Effector memory CD4-positive, alpha-beta T cell (primary cell): ENCODE measurements around the gene CIAO3.

Experiments
- DNase-seq, 3 donors: peaks; one replicate each; pipeline ENCODE4 v3.0.0-alpha.2; 2020
- H3K27ac ChIP-seq: 2 replicates; pipeline ENCODE4 v1.7.0; 2013; ENCODE audit warnings: mild to moderate bottlenecking, low read length, moderate library complexity; ENCODE audit not compliant: insufficient read depth, poor library complexity, severe bottlenecking
- H3K27me3 ChIP-seq: replicated peaks from 2 replicates; pipeline ENCODE4 v1.7.0; 2013; ENCODE audit warnings: mild to moderate bottlenecking, low read length; ENCODE audit not compliant: insufficient read depth, control insufficient read depth, poor library complexity, severe bottlenecking
- H3K36me3 ChIP-seq: 2 replicates; pipeline ENCODE4 v1.7.0; 2013; ENCODE audit warnings: mild to moderate bottlenecking, low read length, moderate library complexity; ENCODE audit not compliant: control insufficient read depth, insufficient read depth
- H3K4me1 ChIP-seq: 2 replicates; pipeline ENCODE4 v1.7.0; 2013; ENCODE audit warnings: low read length, mild to moderate bottlenecking; ENCODE audit not compliant: control insufficient read depth, insufficient read depth, poor library complexity, severe bottlenecking
- H3K4me3 ChIP-seq: 2 replicates; pipeline ENCODE4 v1.7.0; 2013; ENCODE audit warnings: low read length, low read depth, mild to moderate bottlenecking; ENCODE audit not compliant: insufficient read depth, poor library complexity, severe bottlenecking
- H3K9me3 ChIP-seq: 2 replicates; pipeline ENCODE4 v1.7.0; 2013; ENCODE audit warnings: mild to moderate bottlenecking, low read length, moderate library complexity; ENCODE audit not compliant: control insufficient read depth

CIAO3 gene

DNA sequence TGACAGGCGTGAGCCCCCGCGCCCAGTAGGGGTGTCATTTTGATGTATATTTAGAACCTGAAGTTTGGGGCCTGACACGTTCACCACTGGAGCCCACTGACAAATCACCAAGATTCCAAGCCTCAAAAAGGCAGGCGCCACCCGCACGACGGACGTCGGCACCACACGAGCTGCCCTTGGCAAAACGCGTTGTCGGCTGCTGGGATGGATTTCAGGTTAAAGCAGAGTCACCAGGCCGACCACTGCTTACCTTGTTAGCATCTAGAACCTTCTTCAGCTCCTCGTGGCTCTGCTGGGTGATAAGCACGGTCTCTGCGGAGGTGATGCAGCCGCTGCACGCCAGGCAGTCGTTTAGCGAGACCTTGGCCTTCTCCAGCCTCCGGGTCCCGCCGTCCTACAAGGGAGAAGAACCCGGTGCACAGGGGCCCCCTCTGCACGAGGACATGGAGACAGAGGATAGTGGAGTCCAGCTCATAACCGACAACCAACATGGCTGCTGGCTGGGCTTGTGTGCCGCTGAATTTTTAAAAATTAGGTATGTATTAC, 3.8 kb downstream of the CIAO3 start:
- peaks cover 44% of the 10 kb centered on the region for H3K36me3 ChIP-seq
- peaks cover 14% of the 10 kb centered on the region for H3K4me1 ChIP-seq
- H3K27ac ChIP-seq: no peak overlapping the region
- no peak for DNase-seq
- H3K27me3 ChIP-seq: no peaks in the 10 kb centered on the region
- no peaks in the 10 kb centered on the region for H3K9me3 ChIP-seq
- H3K4me3 ChIP-seq: no peak overlapping the region

- DNase-seq: no peak
- Histone ChIP-seq H3K27ac (no peak overlapping the region), H3K36me3 (peaks cover 44% of the 10 kb centered on the region), H3K4me3 (no peak overlapping the region), H3K27me3 (no peaks in the 10 kb centered on the region), H3K9me3 (no peaks in the 10 kb centered on the region), H3K4me1 (peaks cover 14% of the 10 kb centered on the region)
Observed at GRCh38 chr16:735982-736453, 4.8 kb downstream of the CIAO3 start.

DNA sequence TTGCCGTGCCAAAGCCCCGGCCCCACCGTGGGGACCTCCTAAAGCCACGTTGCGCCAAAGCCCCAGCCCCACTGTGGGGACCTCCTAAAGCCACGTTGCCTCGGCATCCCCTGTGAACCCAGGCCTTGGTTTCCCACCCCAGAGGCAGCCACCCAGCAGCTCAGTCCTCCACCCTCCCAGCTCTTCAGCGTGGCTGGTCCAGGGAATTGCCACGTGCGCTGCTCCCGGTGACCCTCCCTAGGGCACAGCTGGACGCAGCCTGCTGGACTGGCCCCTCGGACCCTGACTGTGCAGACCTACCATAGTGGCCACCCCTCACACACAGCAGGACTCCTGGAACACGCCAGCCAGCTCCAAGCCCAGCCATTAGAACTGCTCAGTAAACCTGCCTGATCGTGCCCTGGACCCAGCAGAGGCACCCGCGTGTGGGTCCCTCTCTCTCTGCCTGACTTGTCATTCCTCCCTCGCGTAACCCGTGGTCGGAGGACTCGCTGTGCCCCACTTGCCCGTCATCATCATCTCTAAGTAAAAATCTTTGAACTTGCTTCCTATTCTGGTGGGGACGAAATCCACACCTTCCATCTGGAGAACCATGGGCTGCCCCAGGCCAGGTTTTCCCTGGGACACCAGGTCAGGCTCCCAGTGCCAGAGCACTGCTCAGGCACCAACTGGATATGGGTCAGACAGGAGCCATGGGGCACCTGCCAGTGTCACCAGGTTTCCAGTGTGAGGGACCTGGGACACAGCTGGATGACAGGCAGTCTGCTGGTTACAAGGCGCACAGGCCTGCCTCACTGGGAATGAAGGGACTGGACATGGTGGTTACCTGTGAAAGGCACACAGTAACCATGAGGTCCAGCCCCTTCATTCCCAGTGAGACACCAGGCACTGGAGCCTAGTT, 5.6 kb downstream of the CIAO3 start:
- H3K9me3 ChIP-seq: no peaks in the 10 kb centered on the region
- H3K36me3 ChIP-seq: peaks cover 44% of the 10 kb centered on the region
- H3K27ac ChIP-seq: no peak overlapping the region
- H3K4me3 ChIP-seq: no peak overlapping the region
- no peak for DNase-seq
- H3K4me1 ChIP-seq: peaks cover 10% of the 10 kb centered on the region
- no peaks in the 10 kb centered on the region for H3K27me3 ChIP-seq

- DNase-seq: no peak
- Histone ChIP-seq H3K4me1 (peaks cover 2% of the 10 kb centered on the region), H3K36me3 (peaks cover 44% of the 10 kb centered on the region)
Observed at GRCh38 chr16:734208-734980, 6.4 kb downstream of the CIAO3 start.

DNA sequence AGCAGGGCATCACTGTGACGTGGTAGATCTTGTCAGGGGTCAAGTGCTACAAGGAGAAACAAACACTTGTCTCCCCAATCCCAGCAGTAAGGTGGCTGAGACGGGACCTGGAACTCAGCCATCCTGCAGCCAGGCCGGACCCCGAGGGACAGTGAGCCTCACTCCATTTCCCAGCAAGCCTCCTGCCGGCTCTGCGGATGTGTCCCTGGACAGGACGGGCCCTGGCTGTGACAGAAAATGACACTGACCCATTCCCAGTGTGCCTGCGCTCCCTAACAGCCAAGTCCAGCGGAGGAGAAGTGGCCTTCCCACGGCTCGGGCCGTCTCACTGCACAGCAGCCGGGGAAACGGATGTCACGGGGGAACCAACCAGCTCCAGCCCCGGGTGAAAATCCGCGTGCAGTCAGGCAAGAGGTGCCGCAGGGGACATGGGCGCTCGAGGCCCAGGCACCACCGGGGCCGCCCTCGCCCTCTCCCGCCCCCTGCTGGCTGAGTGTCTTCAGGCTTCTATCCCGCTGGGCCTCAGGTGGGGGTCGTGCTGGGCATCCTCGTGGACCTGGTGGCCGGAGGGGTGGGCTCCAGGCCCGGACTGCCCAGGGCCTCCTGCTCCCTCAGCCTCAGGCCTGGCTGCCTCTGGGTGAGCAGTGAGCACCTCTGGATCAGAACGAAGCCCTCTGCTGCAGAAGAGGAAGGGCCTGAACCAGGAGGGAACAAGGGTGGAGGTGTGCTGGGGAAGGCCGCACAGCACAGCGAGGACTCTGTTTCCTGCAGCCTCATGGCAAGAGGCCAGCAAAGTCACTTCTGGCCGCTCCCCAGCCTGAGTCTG, 7.2 kb downstream of the CIAO3 start:
- H3K9me3 ChIP-seq: no peaks in the 10 kb centered on the region
- no peaks in the 10 kb centered on the region for H3K4me1 ChIP-seq
- no peak overlapping the region for H3K27ac ChIP-seq
- DNase-seq: no peak
- H3K4me3 ChIP-seq: no peak overlapping the region
- peaks cover 44% of the 10 kb centered on the region for H3K36me3 ChIP-seq
- H3K27me3 ChIP-seq: no peaks in the 10 kb centered on the region

More at GRCh38 chr16:734208-734980, 6.4 kb downstream of the CIAO3 start:
- H3K4me3 ChIP-seq: no peak overlapping the region
- no peaks in the 10 kb centered on the region for H3K9me3 ChIP-seq
- no peaks in the 10 kb centered on the region for H3K27me3 ChIP-seq
- no peak overlapping the region for H3K27ac ChIP-seq

DNA sequence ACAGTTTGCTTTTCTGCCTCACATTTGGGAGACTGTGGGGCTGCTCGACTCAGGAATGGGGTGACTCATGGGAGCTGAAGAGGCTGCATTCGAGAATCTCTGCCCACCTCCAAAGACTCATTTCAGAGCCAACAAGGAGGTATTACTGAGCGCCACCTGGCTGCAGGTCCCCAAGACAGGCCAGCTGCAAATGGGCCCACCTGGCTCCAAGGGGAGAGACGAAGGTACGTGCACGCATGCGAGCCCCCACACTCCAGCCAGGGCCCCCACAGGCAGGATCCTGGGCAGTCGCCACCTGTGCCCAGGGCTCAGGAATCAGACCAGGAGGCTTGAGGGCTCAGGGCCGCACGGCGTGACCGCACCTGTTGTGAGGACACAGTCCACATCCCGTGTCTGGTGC, 7.9 kb downstream of the CIAO3 start:
- DNase-seq: no peak
- no peaks in the 10 kb centered on the region for H3K9me3 ChIP-seq
- H3K36me3 ChIP-seq: peaks cover 44% of the 10 kb centered on the region
- no peaks in the 10 kb centered on the region for H3K27me3 ChIP-seq
- no peak overlapping the region for H3K4me3 ChIP-seq
- peaks cover 3% of the 10 kb centered on the region for H3K4me1 ChIP-seq
- H3K27ac ChIP-seq: no peak overlapping the region

DNA sequence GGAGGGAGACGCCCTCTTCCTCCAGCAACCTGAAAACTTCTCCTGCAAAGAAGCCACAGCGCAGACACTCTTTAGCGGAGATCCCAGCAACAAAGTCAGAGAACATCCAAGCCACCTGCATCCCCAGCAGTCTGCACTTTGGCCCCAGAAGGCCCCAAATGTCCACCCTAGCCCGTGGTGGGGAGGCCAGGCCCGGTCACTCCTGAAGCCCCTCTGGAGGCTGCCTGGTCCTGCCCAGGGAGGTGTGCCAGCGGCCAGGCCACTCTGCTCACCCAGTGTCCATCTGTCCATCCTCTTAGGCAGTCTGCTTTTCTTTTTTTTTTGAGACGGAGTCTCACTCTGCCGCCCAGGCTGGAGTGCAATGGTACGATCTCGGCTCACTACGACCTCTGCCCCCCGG, 8.5 kb downstream of the CIAO3 start:
- H3K36me3 ChIP-seq: peaks cover 41% of the 10 kb centered on the region
- H3K9me3 ChIP-seq: no peaks in the 10 kb centered on the region
- H3K27me3 ChIP-seq: no peaks in the 10 kb centered on the region
- H3K4me3 ChIP-seq: no peak overlapping the region
- no peak for DNase-seq
- H3K27ac ChIP-seq: no peak overlapping the region
- peaks cover 8% of the 10 kb centered on the region for H3K4me1 ChIP-seq

GRCh38 chr16:730666-731509, 9.9 kb downstream of the CIAO3 start:
- no peak overlapping the region for H3K4me3 ChIP-seq
- DNase-seq: no peak
- H3K36me3 ChIP-seq: peaks cover 27% of the 10 kb centered on the region
- H3K4me1 ChIP-seq: peaks cover 17% of the 10 kb centered on the region
- H3K9me3 ChIP-seq: no peaks in the 10 kb centered on the region
- no peaks in the 10 kb centered on the region for H3K27me3 ChIP-seq
- H3K27ac ChIP-seq: no peak overlapping the region
